Adrenal gland (tissue), 12 donors: ENCODE measurements around the gene LARGE1. TPM values are rescaled to one million over a fixed set of nuclear protein-coding genes. Genes with fewer than 3 reads are reported as not detected.
A peak's percentile ranks its signal among the peaks of the same experiment; 100 is the strongest.

Experiments used
- DNase-seq, 7 donors: peaks; one replicate each; pipeline ENCODE4 v3.0.0-alpha.2; 2019 to 2020
- H3K27ac ChIP-seq, 5 donors: fragments of 200-600 bp; sonication (generic) in 4 of 5; 1 replicate in 3 of 5; 2 replicates in 2 of 5; pipeline versions ENCODE4 v1.5.1 to v1.8.0; 2016 to 2020; ENCODE audit warnings: mild to moderate bottlenecking in 1 of 5
- H3K27me3 ChIP-seq: fragments of 200-600 bp; 2 replicates; pipeline ENCODE4 v1.8.0; 2021
- H3K36me3 ChIP-seq, 2 donors: fragments of 200-600 bp; replicated peaks in 1 of 2; 1 replicate in 1 of 2; 2 replicates in 1 of 2; pipeline versions ENCODE4 v1.5.1 to v1.8.0; 2018 to 2022
- H3K4me1 ChIP-seq, 2 donors: fragments of 200-600 bp; replicated peaks in 1 of 2; 1 replicate in 1 of 2; 2 replicates in 1 of 2; pipeline versions ENCODE4 v1.5.1 to v1.8.0; 2018 to 2021
- H3K4me3 ChIP-seq, 4 donors: fragments of 200-600 bp; sonication (generic) in 3 of 4; one replicate each; pipeline ENCODE4 v1.5.1; 2016 to 2018
- H3K9me3 ChIP-seq, 3 donors: fragments of 200-600 bp; sonication (generic) in 1 of 3; replicated peaks in 1 of 3; 1 replicate in 2 of 3; 2 replicates in 1 of 3; pipeline versions ENCODE4 v1.5.1 to v1.8.0; 2016 to 2021
- CTCF ChIP-seq, 6 experiments: fragments of 450-650 bp in 4 of 6; fragments of 200-600 bp in 2 of 6; sonication (generic) in 1 of 6; IDR thresholded peaks; 1 replicate in 5 of 6; 2 replicates in 1 of 6; pipeline versions ENCODE4 v1.5.1 to v1.8.0; 2016 to 2021; ENCODE audit warnings: antibody characterized with exemption in 6 of 6, mild to moderate bottlenecking in 2 of 6, moderate library complexity in 1 of 6
- POLR2A ChIP-seq, 2 donors: fragments of 450-650 bp; IDR thresholded peaks; one replicate each; pipeline ENCODE4 v1.6.1; 2017; ENCODE audit warnings: antibody characterized with exemption in 2 of 2, mild to moderate bottlenecking in 2 of 2, moderate library complexity in 1 of 2
- WGBS, 4 donors: extraction: QIAGEN DNeasy Blood & Tissue Kit in 2 of 4; methylation state at CpG; one replicate each; pipeline versions ENCODE4 v1.1.5 to v1.1.7; 2013 to 2017; 5-methylcytosine and 5-hydroxymethylcytosine counted together
- intact Hi-C, 2 donors: fragments of 100-400 bp; cut with DNase I; formaldehyde crosslinking; loops; one replicate each; pipeline versions ENCODE4 v1.14.1 to v1.15.0; 2022 to 2023
- polyA plus RNA-seq, 3 donors: library from polyadenylated mRNA; stranded (reverse); fragments of 200-250 nt in 2 of 3; fragments of 350-450 nt in 1 of 3; fragmentation: Illumina TruSeq in 1 of 3; extraction: RNeasy Lipid Tissue Mini Kit (QIAGEN cat#74804) in 1 of 3; gene quantifications; one replicate each; pipeline ENCODE4 v1.2.3, GENCODE V29; 2013 to 2014
- total RNA-seq, 9 donors: library from RNA; depleted of rRNA in 4 of 9; stranded (reverse); fragments of >200 nt in 4 of 9; fragments of 120-200 nt in 1 of 9; fragmentation: NEBNext Ultra II Directional in 1 of 9; extraction: Animal tissue kit (Norgen Biotek cat#: 25700) in 1 of 9; gene quantifications; one replicate each; pipeline versions ENCODE4 v1.1.0 to v1.2.4, GENCODE V29; 2013 to 2023
- donor health status: healthy with polysubstance abuse.
- donor health status: Bipolar disorder and iron deficiency.
- donor health status: DM: yes; HTN: yes; CAD: no.
- donor health status: DM: no; HTN: no; CAD: no.
- donor health status: DM: no; HTN: no; CAD: no.
- donor health status: DM: yes; HTN: yes; CAD: no.

The LARGE1 gene
- total and polyA plus RNA-seq, 12 donors: 3.4 to 67.6 (median 30.6) TPM

GRCh38 chr22:33923660-33924246 is 3.5 kb upstream of the LARGE1 start:
- peak; percentile 63 to 85 (median 75) for DNase-seq
- 43 to 50% (median 46%) methylated on average over 17 of the region's 17 CpGs for WGBS, 4 donors
- Histone ChIP-seq H3K4me1 (peaks cover 14 to 23% of the 10 kb centered on the region in 2 donors), H3K27ac (no peak overlapping the region), H3K9me3 (no peaks in the 10 kb centered on the region), H3K4me3 (no peak overlapping the region), H3K27me3 (no peaks in the 10 kb centered on the region), H3K36me3 (no peaks in the 10 kb centered on the region)
- TF ChIP-seq POLR2A (IDR thresholded peaks at IDR 0.05) (no peak), CTCF (IDR thresholded peaks at IDR 0.05) (peak; percentile 70 to 83 (median 76))
- intact Hi-C loops: no loop called here

- no peak for DNase-seq
- WGBS, 4 donors: 0 to 3% (median 2%) methylated on average over 5 of the region's 5 CpGs
- Histone ChIP-seq H3K4me1 (peaks cover 17 to 30% of the 10 kb centered on the region in 2 donors), H3K36me3 (no peaks in the 10 kb centered on the region), H3K4me3 (peak overlapping the region in 2 of 4 donors; percentile 65 to 82), H3K27ac (peak overlapping the region in 4 of 5 donors; percentile 45 to 93 (median 64)), H3K27me3 (no peaks in the 10 kb centered on the region), H3K9me3 (no peaks in the 10 kb centered on the region)
- TF ChIP-seq CTCF (IDR thresholded peaks at IDR 0.05) (no peak), POLR2A (IDR thresholded peaks at IDR 0.05) (no peak)
- intact Hi-C loops: no loop called here
Observed at GRCh38 chr22:33923033-33923432, 2.8 kb upstream of the LARGE1 start.

GRCh38 chr22:33922349-33922681 is 2.0 kb upstream of the LARGE1 start:
- DNase-seq: peak in 6 of 7 donors; percentile 20 to 64 (median 51)

More at GRCh38 chr22:33922349-33922681, 2.0 kb upstream of the LARGE1 start:
- intact Hi-C loops: no loop called here
- Histone ChIP-seq H3K4me1 (peaks cover 17 to 34% of the 10 kb centered on the region in 2 donors), H3K9me3 (no peaks in the 10 kb centered on the region), H3K27me3 (no peaks in the 10 kb centered on the region), H3K4me3 (peak overlapping the region in 3 of 4 donors; percentile 54 to 82 (median 65)), H3K36me3 (no peaks in the 10 kb centered on the region), H3K27ac (peak overlapping the region; percentile 45 to 93 (median 72))
- peak in 1 of 2 donors; percentile 42 for TF ChIP-seq POLR2A (IDR thresholded peaks at IDR 0.05)
- no peak for TF ChIP-seq CTCF (IDR thresholded peaks at IDR 0.05)
- 0 to 2% (median 1%) methylated on average over 13 to 23 of the region's 23 CpGs for WGBS, 4 donors
